ENCODE data around the gene LMAN1L. TPM values are rescaled to one million over a fixed set of nuclear protein-coding genes. Genes with fewer than 3 reads are reported as not detected.

LMAN1L gene
- total and polyA plus RNA-seq, 3 donors from 2014 or later, result 2.2 to 4.6 (median 4.3) TPM

DNA sequence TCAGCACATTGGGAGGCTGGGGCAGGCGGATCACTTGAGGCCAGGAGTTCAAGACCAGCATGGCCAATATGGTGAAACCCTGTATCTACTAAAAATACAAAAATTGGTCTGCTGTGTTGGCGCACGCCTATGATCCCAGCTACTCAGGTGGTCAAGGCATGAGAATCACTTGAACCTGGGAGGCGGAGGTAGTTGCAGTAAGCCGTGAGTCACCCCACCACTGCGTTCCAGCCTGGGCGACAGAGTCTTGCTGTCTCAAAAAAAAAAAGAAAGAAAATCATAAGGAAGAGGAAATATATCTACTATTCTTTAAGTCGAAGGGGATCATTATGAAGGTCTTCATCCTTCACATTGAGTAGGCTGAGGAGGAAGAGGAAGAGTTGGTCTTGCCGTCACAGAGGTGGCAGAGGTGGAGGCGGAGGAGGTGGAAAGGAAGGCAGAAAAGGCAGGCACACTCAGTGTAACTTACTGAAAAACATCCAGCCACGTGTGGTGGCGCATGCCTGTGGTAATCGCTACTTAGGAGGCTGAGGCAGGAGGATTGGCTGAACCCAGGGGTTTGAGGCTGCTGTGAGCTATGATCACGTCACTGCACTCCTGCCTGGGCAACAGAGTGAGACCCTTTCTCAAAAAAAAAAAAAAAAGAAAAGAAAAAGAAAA is 16.5 kb upstream of the LMAN1L start:
- H3K36me3 ChIP-seq (ENCODE audit: low read depth, missing control alignments), result no peaks in the 10 kb centered on the region
- intact Hi-C loops (cut with DNase I; ENCODE audit: low total_unique reads), result no loop called here
- no peak for DNase-seq
- no peak overlapping the region for H3K4me3 ChIP-seq
- WGBS, 2 donors, result 89 to 92% methylated on average over 14 of the region's 14 CpGs
- no peaks in the 10 kb centered on the region for H3K4me1 ChIP-seq
- no peaks in the 10 kb centered on the region for H3K27me3 ChIP-seq
- H3K9me3 ChIP-seq, result no peaks in the 10 kb centered on the region
- no peak for TF ChIP-seq POLR2A (IDR thresholded peaks at IDR 0.05)
- TF ChIP-seq CTCF (IDR thresholded peaks at IDR 0.05), result no peak
- no peak overlapping the region for H3K27ac ChIP-seq

DNA sequence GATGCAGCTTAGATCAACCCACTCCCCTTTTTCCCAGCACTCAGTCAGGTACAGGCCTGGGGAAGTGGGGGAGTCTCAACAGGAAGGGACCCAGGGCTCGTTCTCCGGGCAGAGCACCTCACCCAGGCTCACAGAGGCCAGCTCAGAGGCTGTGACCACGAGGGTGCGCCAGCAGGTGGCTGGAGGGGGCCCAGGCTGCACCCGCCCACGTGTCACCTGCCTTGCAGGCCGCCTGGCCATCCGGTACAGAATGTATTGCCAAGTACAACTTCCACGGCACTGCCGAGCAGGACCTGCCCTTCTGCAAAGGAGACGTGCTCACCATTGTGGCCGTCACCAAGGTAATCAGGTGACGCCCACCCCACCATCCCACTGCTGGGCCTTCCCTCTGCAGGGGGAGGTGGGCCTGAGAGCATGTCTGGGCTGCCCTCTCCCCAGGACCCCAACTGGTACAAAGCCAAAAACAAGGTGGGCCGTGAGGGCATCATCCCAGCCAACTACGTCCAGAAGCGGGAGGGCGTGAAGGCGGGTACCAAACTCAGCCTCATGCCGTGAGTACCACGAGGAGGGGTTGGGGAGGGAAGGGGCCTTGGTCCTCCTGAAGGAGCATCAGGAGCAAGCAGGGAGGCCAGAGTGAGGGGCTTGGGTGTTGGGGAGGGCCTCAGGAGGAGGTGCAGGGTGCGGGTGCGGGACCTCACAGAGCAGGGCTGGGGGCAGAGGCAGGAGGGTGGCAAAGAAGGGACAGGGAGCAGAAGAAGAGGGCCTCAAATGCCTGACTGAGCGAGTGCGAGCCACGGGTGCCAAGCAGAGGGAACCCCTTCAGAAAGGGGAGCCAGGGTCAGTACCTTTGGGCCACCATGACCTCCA is 14.0 kb upstream of the LMAN1L start:
- TF ChIP-seq POLR2A (IDR thresholded peaks at IDR 0.05), result no peak
- no peak for TF ChIP-seq CTCF (IDR thresholded peaks at IDR 0.05)
- Histone ChIP-seq H3K9me3 (no peaks in the 10 kb centered on the region), H3K27ac (no peak overlapping the region), H3K4me1 (no peaks in the 10 kb centered on the region), H3K4me3 (no peak overlapping the region), H3K27me3 (no peaks in the 10 kb centered on the region), H3K36me3 (ENCODE audit: low read depth, missing control alignments) (no peaks in the 10 kb centered on the region)
- 71 to 88% methylated on average over 15 to 25 of the region's 25 CpGs for WGBS, 2 donors
- no peak for DNase-seq
- intact Hi-C loops (cut with DNase I; ENCODE audit: low total_unique reads), result no loop called here

DNA sequence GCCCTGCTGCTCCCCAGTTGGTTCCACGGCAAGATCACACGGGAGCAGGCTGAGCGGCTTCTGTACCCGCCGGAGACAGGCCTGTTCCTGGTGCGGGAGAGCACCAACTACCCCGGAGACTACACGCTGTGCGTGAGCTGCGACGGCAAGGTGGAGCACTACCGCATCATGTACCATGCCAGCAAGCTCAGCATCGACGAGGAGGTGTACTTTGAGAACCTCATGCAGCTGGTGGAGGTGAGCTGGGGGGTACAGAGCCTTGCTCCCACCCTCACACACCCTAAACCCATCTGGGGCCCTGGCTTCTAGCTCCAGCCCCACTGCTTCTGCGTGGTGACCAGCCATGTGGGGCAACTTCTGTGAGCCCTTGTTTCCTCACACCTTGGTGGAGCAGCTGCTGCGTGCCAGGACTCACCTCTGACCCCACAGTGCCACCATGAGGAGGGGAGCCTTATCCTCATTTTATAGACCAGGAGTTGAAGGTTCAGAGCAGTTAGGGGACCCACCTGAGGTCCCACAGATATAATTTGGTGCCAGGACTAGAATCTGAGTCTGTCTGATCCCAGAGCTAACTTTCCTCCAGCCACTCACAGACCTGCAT is 13.3 kb upstream of the LMAN1L start:
- H3K4me3 ChIP-seq, result no peak overlapping the region
- H3K27ac ChIP-seq, result no peak overlapping the region
- no peak for DNase-seq
- WGBS, 2 donors, result 89 to 95% methylated on average over 13 to 15 of the region's 16 CpGs
- no peaks in the 10 kb centered on the region for H3K27me3 ChIP-seq
- no peaks in the 10 kb centered on the region for H3K4me1 ChIP-seq
- TF ChIP-seq POLR2A (IDR thresholded peaks at IDR 0.05) (no peak), CTCF (IDR thresholded peaks at IDR 0.05) (no peak)
- H3K9me3 ChIP-seq, result no peaks in the 10 kb centered on the region
- intact Hi-C loops (cut with DNase I; ENCODE audit: low total_unique reads), result no loop called here
- H3K36me3 ChIP-seq (ENCODE audit: low read depth, missing control alignments), result no peaks in the 10 kb centered on the region

GRCh38 chr15:74799856-74800558 is 12.6 kb upstream of the LMAN1L start:
- no peaks in the 10 kb centered on the region for H3K9me3 ChIP-seq
- H3K4me1 ChIP-seq, result no peaks in the 10 kb centered on the region
- WGBS, 2 donors, result 74 to 75% methylated on average over 12 to 18 of the region's 18 CpGs
- intact Hi-C loops (cut with DNase I; ENCODE audit: low total_unique reads), result no loop called here
- no peaks in the 10 kb centered on the region for H3K27me3 ChIP-seq
- H3K27ac ChIP-seq, result no peak overlapping the region
- H3K36me3 ChIP-seq (ENCODE audit: low read depth, missing control alignments), result no peaks in the 10 kb centered on the region
- TF ChIP-seq CTCF (IDR thresholded peaks at IDR 0.05) (peak; percentile 87 to 88 (median 88)), POLR2A (IDR thresholded peaks at IDR 0.05) (no peak)
- H3K4me3 ChIP-seq, result no peak overlapping the region
- DNase-seq, result peak; percentile 67
